ENCODE measurements around the gene CSAG2.
"Not testable (repeated sequence)": the region's sequence is repeated elsewhere in the genome, so short reads cannot be mapped to it uniquely, and the experiment has no call there.

- not testable (repeated sequence) for TF ChIP-seq EZH2phosphoT487 (IDR thresholded peaks at IDR 0.05; ENCODE audit: low read length); CTCF (IDR thresholded peaks at IDR 0.05; ENCODE audit: low read length); EZH2 (optimal IDR thresholded peaks at IDR 0.05; ENCODE audit: low read depth, low read length)
Observed at GRCh38 chrX:152736528-152736927, 27.5 kb upstream of the CSAG2 start.
